Embryonic facial prominence (tissue), 1 donor: ENCODE results near the gene TCERG1.

Experiments used
- DNase-seq: peaks from one replicate; pipeline ENCODE4 v3.0.0-alpha.2; 2016; ENCODE audit errors: extremely low spot score

TCERG1 gene

GRCh38 chr5:146457431-146457830 is 10.3 kb downstream of the TCERG1 start:
- DNase-seq = no peak

- no peak for DNase-seq
These were observed 11.8 kb downstream of the TCERG1 start for GRCh38 chr5:146458894-146459293.

- no peak for DNase-seq
These were observed 14.2 kb downstream of the TCERG1 start for GRCh38 chr5:146461319-146461718.

GRCh38 chr5:146463446-146463845 is 16.3 kb downstream of the TCERG1 start:
- DNase-seq = no peak

- no peak for DNase-seq
These were observed 19.6 kb downstream of the TCERG1 start for GRCh38 chr5:146466521-146467349.

- DNase-seq = no peak
These were observed 20.6 kb downstream of the TCERG1 start for GRCh38 chr5:146467760-146468159.

GRCh38 chr5:146474065-146474464 is 26.9 kb downstream of the TCERG1 start:
- DNase-seq = no peak

- no peak for DNase-seq
These were observed 28.2 kb downstream of the TCERG1 start for GRCh38 chr5:146475190-146475780.

GRCh38 chr5:146475906-146476305 is 28.8 kb downstream of the TCERG1 start:
- DNase-seq = no peak

GRCh38 chr5:146482775-146483174 is 35.6 kb downstream of the TCERG1 start:
- DNase-seq = no peak

- no peak for DNase-seq
These were observed 37.7 kb downstream of the TCERG1 start for GRCh38 chr5:146484714-146485391.

GRCh38 chr5:146490089-146490843 is 43.1 kb downstream of the TCERG1 start:
- no peak for DNase-seq

- DNase-seq = no peak
These were observed 47.5 kb downstream of the TCERG1 start for GRCh38 chr5:146494656-146495055.

- DNase-seq = no peak
These were observed 52.5 kb downstream of the TCERG1 start for GRCh38 chr5:146499680-146500079.

- DNase-seq = no peak
These were observed 60.3 kb downstream of the TCERG1 start for GRCh38 chr5:146507428-146507827.

- DNase-seq = no peak
These were observed 63.5 kb downstream of the TCERG1 start for GRCh38 chr5:146510559-146511125.

GRCh38 chr5:146513462-146513861 is 66.3 kb downstream of the TCERG1 start:
- DNase-seq = no peak

- no peak for DNase-seq
These were observed 67.4 kb downstream of the TCERG1 start for GRCh38 chr5:146514575-146514974.

- no peak for DNase-seq
These were observed 68.5 kb downstream of the TCERG1 start for GRCh38 chr5:146515473-146516150.

GRCh38 chr5:146516151-146516475 is 69.0 kb downstream of the TCERG1 start, which contains the start of gene GPR151:
Gene GPR151 (minus strand): TSS chr5:146516190. CDS start chr5:146516113, 77 bp downstream.
- DNase-seq = no peak

- no peak for DNase-seq
These were observed 72.4 kb downstream of the TCERG1 start for GRCh38 chr5:146519554-146519953.
